Tibial nerve (tissue), 3 donors: ENCODE results near the gene DPP10.

Source experiments
- POLR2A ChIP-seq, 2 donors: fragments of 450-650 bp; IDR thresholded peaks; one replicate each; pipeline ENCODE4 v1.6.1; 2017; ENCODE audit warnings: antibody characterized with exemption in 2 of 2, mild to moderate bottlenecking in 2 of 2, moderate library complexity in 2 of 2
- TF ChIP-seq, protein P1 (sequence below), 5 experiments: fragments of 200-600 bp in 3 of 5; fragments of 450-650 bp in 2 of 5; sonication (generic) in 3 of 5; IDR thresholded peaks; one replicate each; pipeline ENCODE4 v1.5.1; 2016 to 2019; ENCODE audit warnings: antibody characterized with exemption in 5 of 5, mild to moderate bottlenecking in 3 of 5, moderate library complexity in 2 of 5

DNA sequence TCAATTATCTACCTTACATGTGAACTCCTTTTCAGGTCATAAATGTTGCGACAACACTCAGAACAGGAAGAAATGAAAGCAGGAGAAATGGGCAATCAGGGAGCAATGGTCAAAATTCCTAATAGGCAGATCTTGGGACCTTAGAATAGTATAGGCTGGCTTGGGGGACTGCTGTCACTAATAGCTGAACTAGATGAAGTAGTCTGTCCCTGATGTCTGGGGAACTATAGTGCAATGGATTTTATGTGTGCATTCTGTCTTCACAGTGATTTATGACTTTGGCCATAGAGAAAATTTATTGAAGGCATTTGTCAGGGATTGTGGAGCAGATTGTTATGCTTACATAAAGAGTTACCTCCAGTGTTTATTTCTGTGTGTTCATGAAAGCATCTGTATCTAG lies 6.1 kb upstream of the DPP10 start:
- TF ChIP-seq, protein P1, sequence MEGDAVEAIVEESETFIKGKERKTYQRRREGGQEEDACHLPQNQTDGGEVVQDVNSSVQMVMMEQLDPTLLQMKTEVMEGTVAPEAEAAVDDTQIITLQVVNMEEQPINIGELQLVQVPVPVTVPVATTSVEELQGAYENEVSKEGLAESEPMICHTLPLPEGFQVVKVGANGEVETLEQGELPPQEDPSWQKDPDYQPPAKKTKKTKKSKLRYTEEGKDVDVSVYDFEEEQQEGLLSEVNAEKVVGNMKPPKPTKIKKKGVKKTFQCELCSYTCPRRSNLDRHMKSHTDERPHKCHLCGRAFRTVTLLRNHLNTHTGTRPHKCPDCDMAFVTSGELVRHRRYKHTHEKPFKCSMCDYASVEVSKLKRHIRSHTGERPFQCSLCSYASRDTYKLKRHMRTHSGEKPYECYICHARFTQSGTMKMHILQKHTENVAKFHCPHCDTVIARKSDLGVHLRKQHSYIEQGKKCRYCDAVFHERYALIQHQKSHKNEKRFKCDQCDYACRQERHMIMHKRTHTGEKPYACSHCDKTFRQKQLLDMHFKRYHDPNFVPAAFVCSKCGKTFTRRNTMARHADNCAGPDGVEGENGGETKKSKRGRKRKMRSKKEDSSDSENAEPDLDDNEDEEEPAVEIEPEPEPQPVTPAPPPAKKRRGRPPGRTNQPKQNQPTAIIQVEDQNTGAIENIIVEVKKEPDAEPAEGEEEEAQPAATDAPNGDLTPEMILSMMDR (IDR thresholded peaks at IDR 0.05) = no peak
- no peak for TF ChIP-seq POLR2A (IDR thresholded peaks at IDR 0.05)
